ENCODE measurements around the gene LAIR1.
"Not testable (repeated sequence)": the region's sequence is repeated elsewhere in the genome, so short reads cannot be mapped to it uniquely, and the experiment has no call there.

DNA sequence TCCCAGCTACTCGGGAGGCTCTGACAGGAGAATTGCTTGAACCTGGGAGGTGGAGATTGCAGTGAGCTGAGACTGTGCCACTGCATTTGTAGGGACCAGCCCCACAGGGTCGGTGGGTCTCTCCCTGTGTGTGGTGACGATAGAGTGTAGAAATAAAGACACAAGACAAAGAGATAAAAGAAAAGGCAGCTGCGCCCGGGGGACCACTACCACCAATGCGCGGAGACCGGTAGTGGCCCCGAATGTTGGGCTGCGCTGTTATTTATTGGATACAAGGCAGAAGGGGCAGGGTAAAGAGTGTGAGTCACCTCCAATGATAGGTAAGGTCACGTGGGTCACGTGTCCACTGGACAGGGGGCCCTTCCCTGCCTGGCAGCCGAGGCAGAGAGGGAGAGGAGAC, 42.4 kb downstream of the LAIR1 start:
- not testable (repeated sequence) for TF ChIP-seq CTCF, EZH2 (IDR thresholded peaks at IDR 0.05)

All from neural progenitor cell (in vitro differentiated cells).